PC-3 (cell line): ENCODE results near the gene OXT. TPM values are rescaled to one million over a fixed set of nuclear protein-coding genes. Genes with fewer than 3 reads are reported as not detected.
A peak's percentile ranks its signal among the peaks of the same experiment; 100 is the strongest.
"Not testable (repeated sequence)": the region's sequence is repeated elsewhere in the genome, so short reads cannot be mapped to it uniquely, and the experiment has no call there.

Experiments used
- ATAC-seq: fragments of 200-7000 bp; cut with Tn5 transposase; 2 replicates; pipeline ENCODE4 v1.9.1; 2020; ENCODE audit warnings: mild to moderate bottlenecking, moderate library complexity
- BruUV-seq: library from RNA; stranded (reverse); fragments of 400-500 nt; replicated peaks from 2 replicates; lab custom pipeline; 2021; lab: Mats Ljungman, UMichigan
- CTCF ChIA-PET: fragments of 300-600 bp; sonication (Branson Sonifier 250); formaldehyde crosslinking; loops from one replicate; lab custom pipeline; 2022; ENCODE audit warnings: antibody characterized with exemption; lab: Charles Lee
- POLR2A ChIA-PET: fragments of 300-600 bp; sonication (Branson Sonifier 250); formaldehyde crosslinking; loops from one replicate; lab custom pipeline; 2022; ENCODE audit warnings: antibody characterized with exemption; ENCODE audit not compliant: unreplicated experiment; lab: Charles Lee
- DNase-seq: peaks from one replicate; pipeline ENCODE4 v3.0.0-alpha.2; 2015
- H2AFZ ChIP-seq: fragments of 300-600 bp; sonication (generic); 2 replicates; pipeline ENCODE4 v1.6.0; 2016; ENCODE audit warnings: antibody characterized with exemption, low read length
- H3F3A ChIP-seq: fragments of 300-600 bp; sonication (generic); one replicate; pipeline ENCODE4 v1.6.0; 2017; ENCODE audit warnings: antibody characterized with exemption, low read length, control low read depth, mild to moderate bottlenecking; ENCODE audit not compliant: unreplicated experiment
- H3K27ac ChIP-seq: fragments of 300-600 bp; sonication (generic); 2 replicates; pipeline ENCODE4 v1.5.1; 2016; ENCODE audit warnings: mild to moderate bottlenecking, low read length
- H3K27me3 ChIP-seq: fragments of 300-600 bp; sonication (generic); 2 replicates; pipeline ENCODE4 v1.6.1; 2016; ENCODE audit warnings: low read length, mixed read lengths
- H3K36me3 ChIP-seq: fragments of 300-600 bp; sonication (generic); 2 replicates; pipeline ENCODE4 v1.6.1; 2016; ENCODE audit warnings: low read depth, mixed run types, low read length, mixed read lengths
- H3K4me1 ChIP-seq: fragments of 300-600 bp; sonication (generic); 2 replicates; pipeline ENCODE4 v1.5.1; 2016; ENCODE audit warnings: low read length; ENCODE audit not compliant: insufficient read depth
- H3K4me2 ChIP-seq: fragments of 300-600 bp; sonication (generic); 2 replicates; pipeline ENCODE4 v1.6.0; 2016; ENCODE audit warnings: low read length
- H3K4me3 ChIP-seq: fragments of 300-600 bp; sonication (generic); 2 replicates; pipeline ENCODE4 v1.5.1; 2016; ENCODE audit warnings: mild to moderate bottlenecking, low read length, mixed read lengths
- H3K79me2 ChIP-seq: fragments of 300-600 bp; sonication (generic); 2 replicates; pipeline ENCODE4 v1.6.1; 2017; ENCODE audit warnings: low read length, mixed read lengths
- H3K9ac ChIP-seq: fragments of 300-600 bp; sonication (generic); 2 replicates; pipeline ENCODE4 v1.6.0; 2016; ENCODE audit warnings: mild to moderate bottlenecking, low read length
- H3K9me2 ChIP-seq: fragments of 300-600 bp; sonication (generic); replicated peaks from 2 replicates; pipeline ENCODE4 v1.6.1; 2016; ENCODE audit warnings: mixed run types, low read length, mixed read lengths
- H3K9me3 ChIP-seq: fragments of 300-600 bp; sonication (generic); 2 replicates; pipeline ENCODE4 v1.6.1; 2016; ENCODE audit warnings: low read length, mixed read lengths
- H4K20me1 ChIP-seq: fragments of 300-600 bp; sonication (generic); 2 replicates; pipeline ENCODE4 v1.6.1; 2016; ENCODE audit warnings: low read length, mixed read lengths
- EZH2 ChIP-seq: fragments of 300-600 bp; sonication (generic); IDR thresholded peaks from one replicate; pipeline ENCODE4 v1.6.1; 2017; ENCODE audit warnings: antibody characterized with exemption, mild to moderate bottlenecking, low read length; ENCODE audit not compliant: unreplicated experiment
- EZH2phosphoT487 ChIP-seq: fragments of 300-600 bp; sonication (generic); IDR thresholded peaks from 2 replicates; pipeline ENCODE4 v1.6.1; 2018; ENCODE audit warnings: mild to moderate bottlenecking, antibody characterized with exemption, low read length, borderline replicate concordance
- intact Hi-C: fragments of 100-400 bp; cut with micrococcal nuclease; formaldehyde crosslinking; loops from 2 replicates; pipeline ENCODE4 v1.9.0; 2023
- total RNA-seq: library from RNA; depleted of rRNA; stranded (reverse); fragments of >200 nt; gene quantifications from 2 replicates; pipeline ENCODE4 v1.2.3, GENCODE V29; 2014
- TF ChIP-seq, protein P1 (sequence below): fragments of 300-600 bp; sonication (generic); conservative IDR thresholded peaks from 2 replicates; pipeline ENCODE4 v1.5.1; 2017; ENCODE audit warnings: antibody characterized with exemption, low read depth, mild to moderate bottlenecking, low read length

The OXT gene
- total RNA-seq, 1 experiment from 2014 or later, result not detected

DNA sequence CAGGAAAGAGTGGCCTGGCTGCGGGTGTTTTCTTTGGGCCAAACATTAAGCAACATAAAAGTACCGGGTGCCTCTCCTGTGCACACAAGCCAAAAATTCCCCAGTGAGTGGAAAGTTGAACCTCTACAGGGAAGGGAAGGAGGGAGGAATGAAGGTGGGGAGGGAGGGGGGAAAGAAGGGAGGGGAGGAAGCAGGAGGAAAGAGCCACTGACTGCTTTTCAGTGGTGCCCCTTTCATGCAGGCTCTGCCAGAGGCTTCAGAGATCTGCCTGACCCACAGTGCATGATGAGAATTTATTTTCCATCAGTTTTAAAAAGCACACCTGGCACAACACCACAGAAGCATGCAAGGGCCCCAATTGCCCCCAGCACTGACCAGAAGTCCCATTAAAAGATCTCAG is 40.6 kb downstream of the OXT start:
- H3K27me3 ChIP-seq, result no peaks in the 10 kb centered on the region
- DNase-seq, result no peak
- ATAC-seq, result no peak
- no peak overlapping the region for H3K27ac ChIP-seq
- TF ChIP-seq EZH2 (no peak), EZH2phosphoT487 (no peak)
- TF ChIP-seq, protein P1, sequence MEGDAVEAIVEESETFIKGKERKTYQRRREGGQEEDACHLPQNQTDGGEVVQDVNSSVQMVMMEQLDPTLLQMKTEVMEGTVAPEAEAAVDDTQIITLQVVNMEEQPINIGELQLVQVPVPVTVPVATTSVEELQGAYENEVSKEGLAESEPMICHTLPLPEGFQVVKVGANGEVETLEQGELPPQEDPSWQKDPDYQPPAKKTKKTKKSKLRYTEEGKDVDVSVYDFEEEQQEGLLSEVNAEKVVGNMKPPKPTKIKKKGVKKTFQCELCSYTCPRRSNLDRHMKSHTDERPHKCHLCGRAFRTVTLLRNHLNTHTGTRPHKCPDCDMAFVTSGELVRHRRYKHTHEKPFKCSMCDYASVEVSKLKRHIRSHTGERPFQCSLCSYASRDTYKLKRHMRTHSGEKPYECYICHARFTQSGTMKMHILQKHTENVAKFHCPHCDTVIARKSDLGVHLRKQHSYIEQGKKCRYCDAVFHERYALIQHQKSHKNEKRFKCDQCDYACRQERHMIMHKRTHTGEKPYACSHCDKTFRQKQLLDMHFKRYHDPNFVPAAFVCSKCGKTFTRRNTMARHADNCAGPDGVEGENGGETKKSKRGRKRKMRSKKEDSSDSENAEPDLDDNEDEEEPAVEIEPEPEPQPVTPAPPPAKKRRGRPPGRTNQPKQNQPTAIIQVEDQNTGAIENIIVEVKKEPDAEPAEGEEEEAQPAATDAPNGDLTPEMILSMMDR, result no peak
- H3K36me3 ChIP-seq, result no peaks in the 10 kb centered on the region
- ChIA-PET CTCF (no interaction called here), POLR2A (no interaction called here)
- no peak overlapping the region for H2AFZ ChIP-seq
- H3K4me3 ChIP-seq, result no peak overlapping the region
- no peaks in the 10 kb centered on the region for H3K9me2 ChIP-seq
- no peak overlapping the region for H3K4me2 ChIP-seq
- H3K79me2 ChIP-seq, result no peaks in the 10 kb centered on the region
- H3K4me1 ChIP-seq, result no peaks in the 10 kb centered on the region
- intact Hi-C loops, result no loop called here
- no peaks in the 10 kb centered on the region for H3F3A ChIP-seq
- no peaks in the 10 kb centered on the region for H4K20me1 ChIP-seq
- no TSS peak for BruUV-seq
- H3K9me3 ChIP-seq, result no peaks in the 10 kb centered on the region
- H3K9ac ChIP-seq, result no peak overlapping the region

DNA sequence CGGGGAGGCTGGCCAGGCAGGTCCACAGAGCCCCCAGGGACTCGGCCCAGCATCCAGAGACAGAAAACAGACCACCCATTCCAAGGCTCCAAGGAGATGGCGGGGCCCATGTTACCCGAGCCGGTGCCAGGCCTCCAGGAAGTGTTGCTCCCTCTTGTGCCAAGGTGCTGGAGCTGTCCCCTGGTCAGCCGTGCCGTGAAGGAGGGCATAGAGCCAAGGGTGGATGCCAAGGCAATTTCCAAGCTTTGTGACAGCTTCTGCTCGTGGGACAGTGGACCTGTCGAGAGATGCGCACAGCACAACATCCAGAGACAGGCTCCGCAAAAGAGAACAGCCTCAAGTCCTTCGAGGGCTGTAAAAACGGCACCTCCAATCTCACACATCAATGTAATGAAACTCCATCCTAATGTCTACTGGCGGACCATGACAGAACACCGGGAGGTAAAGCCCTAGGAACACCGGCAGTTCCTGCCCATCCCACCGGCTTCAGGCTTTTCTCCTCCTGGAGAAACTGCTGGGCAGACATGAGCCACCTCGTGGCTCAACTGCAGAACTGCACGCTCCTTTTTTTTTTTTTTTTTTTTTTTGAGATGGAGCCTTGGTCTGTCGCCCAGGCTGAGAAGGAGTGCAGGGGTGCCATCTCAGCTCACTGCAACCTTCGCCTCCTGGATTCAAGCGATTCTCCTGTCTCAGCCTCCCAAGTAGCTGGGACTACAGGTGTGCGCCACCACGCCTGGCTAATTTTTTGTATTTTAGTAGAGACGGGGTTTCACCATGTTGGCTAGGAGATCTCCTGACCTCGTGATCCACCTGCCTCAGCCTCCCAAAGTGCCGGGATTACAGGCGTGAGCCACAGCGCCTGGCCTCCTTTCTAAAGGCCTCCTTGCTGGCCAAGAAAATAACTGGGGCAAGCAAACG is 44.0 kb downstream of the OXT start:
- Histone ChIP-seq H3K27me3 (no peaks in the 10 kb centered on the region), H4K20me1 (no peaks in the 10 kb centered on the region), H3K4me3 (no peak overlapping the region), H3K4me2 (no peak overlapping the region), H3K9me3 (no peaks in the 10 kb centered on the region), H3K27ac (no peak overlapping the region), H3K79me2 (no peaks in the 10 kb centered on the region), H3K9ac (no peak overlapping the region), H3K9me2 (no peaks in the 10 kb centered on the region), H2AFZ (no peak overlapping the region), H3F3A (no peaks in the 10 kb centered on the region), H3K4me1 (no peaks in the 10 kb centered on the region), H3K36me3 (no peaks in the 10 kb centered on the region)
- intact Hi-C loops, result loop anchor here (1.0 kb wide), 1 partner anchor 61 kb away; no protein-coding TSS in a partner anchor
- BruUV-seq, result no TSS peak
- CTCF ChIA-PET, result interaction anchor here (0.6 kb wide), 1 partner anchor 24 kb away, joined by 10 read pairs; no protein-coding TSS in a partner anchor
- DNase-seq (peak; percentile 76), ATAC-seq (peak; percentile 54)
- POLR2A ChIA-PET, result no interaction called here
- TF ChIP-seq EZH2phosphoT487, result no peak
- no peak for TF ChIP-seq EZH2
- TF ChIP-seq, protein P1, result peak; percentile 69

DNA sequence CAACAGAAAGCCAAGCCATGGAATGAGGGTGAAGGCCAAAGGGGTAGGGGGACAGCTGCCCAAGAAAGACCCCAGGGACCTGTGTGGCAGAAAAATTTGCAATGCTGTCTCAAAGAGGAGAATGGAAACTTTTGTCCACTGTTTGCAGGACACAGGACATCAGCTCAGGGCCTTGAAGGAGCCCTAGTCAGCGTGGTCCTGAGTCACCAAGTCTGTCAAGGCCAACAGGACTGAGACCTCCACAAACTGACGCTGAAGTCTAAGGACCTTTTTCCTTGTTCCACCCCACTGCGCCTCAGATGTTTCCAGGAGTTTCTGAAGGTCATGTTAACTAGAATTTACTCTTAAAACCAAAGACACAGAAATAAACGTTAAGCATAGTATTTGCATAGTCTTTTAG is 44.9 kb downstream of the OXT start:
- H3K4me1 ChIP-seq, result no peaks in the 10 kb centered on the region
- no peak overlapping the region for H3K27ac ChIP-seq
- H3K4me2 ChIP-seq, result no peak overlapping the region
- TF ChIP-seq EZH2phosphoT487, result no peak
- TF ChIP-seq EZH2, result no peak
- TF ChIP-seq, protein P1, result no peak
- no peaks in the 10 kb centered on the region for H3K36me3 ChIP-seq
- H3K9me3 ChIP-seq, result no peaks in the 10 kb centered on the region
- H3K79me2 ChIP-seq, result no peaks in the 10 kb centered on the region
- no peak overlapping the region for H2AFZ ChIP-seq
- H3F3A ChIP-seq, result no peaks in the 10 kb centered on the region
- ATAC-seq (no peak), DNase-seq (no peak)
- POLR2A ChIA-PET, result no interaction called here
- H3K9me2 ChIP-seq, result no peaks in the 10 kb centered on the region
- BruUV-seq, result no TSS peak
- no peak overlapping the region for H3K4me3 ChIP-seq
- H4K20me1 ChIP-seq, result no peaks in the 10 kb centered on the region
- CTCF ChIA-PET, result no interaction called here
- no peak overlapping the region for H3K9ac ChIP-seq
- intact Hi-C loops, result no loop called here
- no peaks in the 10 kb centered on the region for H3K27me3 ChIP-seq

DNA sequence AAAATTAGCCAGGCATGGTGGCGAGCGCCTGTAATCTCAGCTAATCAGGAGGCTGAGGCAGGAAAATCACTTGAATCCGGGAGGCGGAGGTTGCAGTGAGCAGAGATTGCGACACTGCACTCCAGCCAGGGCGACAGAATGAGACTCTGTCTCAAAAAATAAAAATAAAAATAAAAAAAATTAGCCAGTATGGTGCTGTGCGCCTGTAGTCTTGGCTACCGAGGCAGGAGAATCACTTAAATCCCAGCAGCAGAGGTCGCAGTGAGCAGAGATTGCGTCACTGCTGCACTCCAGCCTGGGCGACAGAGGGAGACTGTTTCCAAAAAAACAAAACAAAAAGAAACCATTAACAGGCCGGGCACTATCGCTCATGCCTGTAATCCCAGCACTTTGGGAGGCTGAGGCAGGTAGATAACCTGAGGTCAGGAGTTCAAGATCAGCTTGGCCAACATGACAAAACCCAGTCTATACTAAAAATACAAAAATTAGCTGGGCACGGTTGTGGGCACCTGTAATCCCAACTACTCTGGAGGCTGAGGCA is 46.5 kb downstream of the OXT start:
- not testable (repeated sequence) for ATAC-seq, H3K9me2 ChIP-seq, DNase-seq

More for the DNA sequence above, 46.5 kb downstream of the OXT start:
- H3K4me1 ChIP-seq, H3K36me3 ChIP-seq, H3K79me2 ChIP-seq, BruUV-seq, POLR2A ChIA-PET, H3K9ac ChIP-seq, H3K27ac ChIP-seq, H3K4me3 ChIP-seq, CTCF ChIA-PET, H4K20me1 ChIP-seq, H2AFZ ChIP-seq, H3K27me3 ChIP-seq, intact Hi-C loops, H3K4me2 ChIP-seq, H3K9me3 ChIP-seq, H3F3A ChIP-seq: not testable (repeated sequence)
